Ectodermal cell (in vitro differentiated cells): Measurements from ENCODE around the gene CDH4.

Experiments used
- H3K27ac ChIP-seq: 2 replicates; pipeline ENCODE4 v1.7.0; 2013; ENCODE audit warnings: mild to moderate bottlenecking, low read depth, low read length; ENCODE audit not compliant: insufficient read depth, poor library complexity, severe bottlenecking
- H3K27me3 ChIP-seq: 2 replicates; pipeline ENCODE4 v1.7.0; 2013; ENCODE audit warnings: mild to moderate bottlenecking, low read length; ENCODE audit not compliant: insufficient read depth, control insufficient read depth, poor library complexity, severe bottlenecking
- H3K36me3 ChIP-seq: one replicate; pipeline ENCODE4 v1.7.0; 2013; ENCODE audit warnings: low read length; ENCODE audit not compliant: control insufficient read depth, insufficient read depth
- H3K4me1 ChIP-seq: one replicate; pipeline ENCODE4 v1.7.0; 2013; ENCODE audit warnings: low read length; ENCODE audit not compliant: control insufficient read depth, insufficient read depth
- H3K4me3 ChIP-seq: 2 replicates; pipeline ENCODE4 v1.7.0; 2013; ENCODE audit warnings: low read depth, low read length, control low read depth; ENCODE audit not compliant: insufficient read depth
- H3K9me3 ChIP-seq: 2 replicates; pipeline ENCODE4 v1.7.0; 2013; ENCODE audit warnings: mild to moderate bottlenecking, low read length, moderate library complexity; ENCODE audit not compliant: control insufficient read depth
- WGBS, 2 experiments: methylation state at CpG; one replicate each; pipeline ENCODE4 v1.1.7; 2013; ENCODE audit warnings: missing lambda C conversion rate in 2 of 2; 5-methylcytosine and 5-hydroxymethylcytosine counted together

CDH4 gene

GRCh38 chr20:61872371-61872900, 620.4 kb downstream of the CDH4 start:
- H3K4me3 ChIP-seq: no peak overlapping the region
- H3K27me3 ChIP-seq: no peaks in the 10 kb centered on the region
- no peak overlapping the region for H3K27ac ChIP-seq
- 95 to 96% methylated on average over 20 of the region's 20 CpGs for WGBS, 2 experiments
- no peaks in the 10 kb centered on the region for H3K4me1 ChIP-seq
- H3K36me3 ChIP-seq: no peaks in the 10 kb centered on the region
- no peaks in the 10 kb centered on the region for H3K9me3 ChIP-seq

GRCh38 chr20:61873651-61874420, 621.8 kb downstream of the CDH4 start:
- 95% methylated on average over 38 of the region's 38 CpGs for WGBS, 2 experiments
- H3K4me3 ChIP-seq: no peak overlapping the region
- no peak overlapping the region for H3K27ac ChIP-seq
- no peaks in the 10 kb centered on the region for H3K9me3 ChIP-seq
- H3K36me3 ChIP-seq: no peaks in the 10 kb centered on the region
- H3K27me3 ChIP-seq: no peaks in the 10 kb centered on the region
- no peaks in the 10 kb centered on the region for H3K4me1 ChIP-seq

- no peaks in the 10 kb centered on the region for H3K36me3 ChIP-seq
- H3K9me3 ChIP-seq: no peaks in the 10 kb centered on the region
- H3K4me1 ChIP-seq: no peaks in the 10 kb centered on the region
- no peak overlapping the region for H3K27ac ChIP-seq
- H3K4me3 ChIP-seq: no peak overlapping the region
- WGBS, 2 experiments: 66 to 70% methylated on average over 27 of the region's 27 CpGs
- H3K27me3 ChIP-seq: no peaks in the 10 kb centered on the region
These were observed 622.5 kb downstream of the CDH4 start for GRCh38 chr20:61874421-61875068.

GRCh38 chr20:61875221-61875885, 623.3 kb downstream of the CDH4 start:
- WGBS, 2 experiments: 87 to 88% methylated on average over 25 of the region's 25 CpGs
- Histone ChIP-seq H3K36me3 (no peaks in the 10 kb centered on the region), H3K27ac (no peak overlapping the region), H3K4me1 (no peaks in the 10 kb centered on the region), H3K27me3 (no peaks in the 10 kb centered on the region), H3K9me3 (no peaks in the 10 kb centered on the region), H3K4me3 (no peak overlapping the region)

- WGBS, 2 experiments: 93 to 95% methylated on average over 16 of the region's 16 CpGs
- Histone ChIP-seq H3K4me3 (no peak overlapping the region), H3K36me3 (no peaks in the 10 kb centered on the region), H3K27me3 (no peaks in the 10 kb centered on the region), H3K4me1 (no peaks in the 10 kb centered on the region), H3K27ac (no peak overlapping the region), H3K9me3 (no peaks in the 10 kb centered on the region)
These were observed 623.9 kb downstream of the CDH4 start for GRCh38 chr20:61875996-61876395.

GRCh38 chr20:61876952-61877728, 625.1 kb downstream of the CDH4 start:
- no peaks in the 10 kb centered on the region for H3K4me1 ChIP-seq
- no peaks in the 10 kb centered on the region for H3K9me3 ChIP-seq
- no peak overlapping the region for H3K4me3 ChIP-seq
- WGBS, 2 experiments: 93% methylated on average over 27 to 29 of the region's 30 CpGs
- H3K27ac ChIP-seq: no peak overlapping the region
- H3K27me3 ChIP-seq: no peaks in the 10 kb centered on the region
- no peaks in the 10 kb centered on the region for H3K36me3 ChIP-seq

GRCh38 chr20:61877776-61878477, 625.9 kb downstream of the CDH4 start:
- no peaks in the 10 kb centered on the region for H3K27me3 ChIP-seq
- H3K4me1 ChIP-seq: no peaks in the 10 kb centered on the region
- H3K9me3 ChIP-seq: no peaks in the 10 kb centered on the region
- no peak overlapping the region for H3K27ac ChIP-seq
- 94% methylated on average over 23 of the region's 23 CpGs for WGBS, 2 experiments
- no peak overlapping the region for H3K4me3 ChIP-seq
- no peaks in the 10 kb centered on the region for H3K36me3 ChIP-seq

- Histone ChIP-seq H3K27me3 (no peaks in the 10 kb centered on the region), H3K4me1 (no peaks in the 10 kb centered on the region)
- 93 to 94% methylated on average over 31 of the region's 31 CpGs for WGBS, 2 experiments
These were observed 626.6 kb downstream of the CDH4 start for GRCh38 chr20:61878478-61879302.

GRCh38 chr20:61879303-61879620, 627.2 kb downstream of the CDH4 start:
- Histone ChIP-seq H3K27me3 (no peaks in the 10 kb centered on the region), H3K4me1 (no peaks in the 10 kb centered on the region), H3K4me3 (no peak overlapping the region), H3K36me3 (no peaks in the 10 kb centered on the region), H3K27ac (no peak overlapping the region), H3K9me3 (no peaks in the 10 kb centered on the region)
- 93 to 95% methylated on average over 10 of the region's 10 CpGs for WGBS, 2 experiments

More at GRCh38 chr20:61878478-61879302, 626.6 kb downstream of the CDH4 start:
- Histone ChIP-seq H3K4me3 (no peak overlapping the region), H3K36me3 (no peaks in the 10 kb centered on the region), H3K27ac (no peak overlapping the region), H3K9me3 (no peaks in the 10 kb centered on the region)
